ENCODE data around the gene PROK2.

The PROK2 gene

DNA sequence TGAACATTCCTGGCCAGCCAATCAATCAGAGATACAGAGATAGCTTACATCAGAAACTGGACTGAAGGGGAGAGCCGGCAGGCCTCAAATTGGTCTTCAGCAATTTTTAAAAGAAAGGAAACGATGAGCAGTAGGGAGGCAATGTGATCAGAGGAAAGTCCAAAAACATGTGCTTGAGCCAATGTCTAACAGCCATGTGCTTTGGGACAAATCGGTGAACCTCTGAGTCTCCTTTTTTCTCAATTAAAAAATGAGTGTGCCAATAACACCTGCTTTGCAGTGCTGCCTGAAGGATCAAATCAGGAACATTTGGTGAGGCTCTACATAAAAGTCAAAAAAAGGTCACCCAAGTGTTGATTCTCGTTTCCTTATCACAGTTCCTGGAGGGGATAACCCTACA, 52.3 kb downstream of the PROK2 start:
- no peak for DNase-seq

DNA sequence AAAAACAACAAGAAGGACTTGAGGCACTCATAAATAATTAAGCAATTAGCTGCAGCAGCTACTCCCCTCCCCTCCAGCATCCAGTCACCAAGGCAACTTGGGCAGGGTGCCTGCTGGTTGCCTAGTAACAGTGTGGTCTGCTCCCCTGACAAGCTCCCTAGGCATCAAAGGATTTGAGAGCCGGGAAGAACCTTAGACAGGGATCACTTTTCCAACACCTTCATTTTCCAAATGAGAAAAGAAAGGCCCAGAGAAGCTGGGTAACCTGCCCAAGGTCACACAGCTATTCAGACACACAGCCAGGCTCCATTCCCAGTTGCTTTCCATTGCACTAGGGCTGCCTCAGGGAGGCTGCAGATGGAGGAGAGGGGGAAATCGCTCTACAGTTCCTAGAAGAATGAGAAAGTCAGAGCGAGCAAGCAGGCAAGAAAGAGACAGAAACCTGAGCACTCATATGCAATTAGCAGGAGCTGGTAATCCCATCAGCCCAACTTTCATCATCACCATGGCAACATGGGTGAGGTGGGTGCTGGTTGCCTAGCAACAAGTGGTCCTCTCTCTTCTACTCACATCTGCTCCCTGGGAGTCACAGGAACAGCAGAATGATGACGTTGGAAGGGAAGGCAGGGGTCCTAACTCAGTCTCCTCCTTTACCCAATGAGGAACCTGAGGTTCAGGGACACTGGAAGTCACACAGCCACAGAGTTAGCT, 56.2 kb downstream of the PROK2 start:
- peak in 1 of 2 donors; percentile 28 for DNase-seq

GRCh38 chr3:71726146-71726545, 58.8 kb downstream of the PROK2 start:
- DNase-seq: no peak

GRCh38 chr3:71725271-71725991, 59.5 kb downstream of the PROK2 start, which contains the start of gene EIF4E3:
EIF4E3 (minus strand) TSS chr3:71725402; CDS start chr3:71725367, 35 bp downstream.
- DNase-seq: peak in 1 of 2 donors; percentile 45

DNA sequence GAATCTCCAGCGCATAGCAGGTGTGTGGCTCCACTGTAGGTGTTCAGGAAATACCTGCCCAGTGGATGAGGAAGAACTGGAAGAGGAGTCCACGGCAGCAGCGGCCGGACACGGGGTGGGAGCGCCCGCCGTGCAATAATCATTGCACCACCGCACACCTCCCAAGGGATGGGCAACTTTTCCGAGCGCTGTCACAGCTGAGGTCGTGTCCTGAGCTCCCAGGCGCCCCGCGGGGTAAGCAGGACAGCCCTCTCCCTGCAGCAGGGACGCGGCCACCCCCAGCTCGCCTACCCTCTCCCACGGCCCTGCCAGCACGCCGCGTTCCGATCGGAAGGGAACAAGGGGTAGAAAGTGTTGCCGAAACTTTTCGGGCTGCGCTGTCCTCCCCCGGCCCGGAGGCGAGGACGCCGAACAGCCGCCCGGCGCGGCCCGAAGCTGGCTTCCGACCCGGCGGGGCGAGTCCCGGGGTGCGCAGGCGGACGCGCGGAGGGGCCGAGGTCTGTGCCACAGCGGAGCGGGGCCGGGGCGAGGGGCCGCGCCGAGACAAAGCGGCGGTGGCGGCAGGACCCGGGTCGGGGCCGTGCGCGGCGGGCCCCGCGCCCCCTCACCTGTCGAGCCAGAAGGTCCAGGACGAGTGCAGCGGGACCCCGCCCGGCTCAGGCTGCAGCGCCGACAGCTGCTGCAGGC, 60.2 kb downstream of the PROK2 start:
- DNase-seq: peak; percentile 2 to 39

DNA sequence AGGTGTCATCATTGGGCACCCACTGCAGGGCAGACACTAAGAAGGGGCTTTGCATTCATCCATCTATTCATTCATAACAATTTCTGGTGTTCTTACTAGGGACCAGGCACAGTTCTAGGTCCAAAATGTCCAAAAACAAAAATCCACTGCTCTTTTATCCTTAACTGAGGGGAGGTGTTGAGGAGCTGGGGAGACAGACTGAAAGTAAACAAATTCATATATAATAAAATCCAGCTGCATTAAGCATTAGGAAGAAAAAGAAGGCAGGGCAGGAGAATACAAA, 60.8 kb downstream of the PROK2 start:
- DNase-seq: no peak

DNA sequence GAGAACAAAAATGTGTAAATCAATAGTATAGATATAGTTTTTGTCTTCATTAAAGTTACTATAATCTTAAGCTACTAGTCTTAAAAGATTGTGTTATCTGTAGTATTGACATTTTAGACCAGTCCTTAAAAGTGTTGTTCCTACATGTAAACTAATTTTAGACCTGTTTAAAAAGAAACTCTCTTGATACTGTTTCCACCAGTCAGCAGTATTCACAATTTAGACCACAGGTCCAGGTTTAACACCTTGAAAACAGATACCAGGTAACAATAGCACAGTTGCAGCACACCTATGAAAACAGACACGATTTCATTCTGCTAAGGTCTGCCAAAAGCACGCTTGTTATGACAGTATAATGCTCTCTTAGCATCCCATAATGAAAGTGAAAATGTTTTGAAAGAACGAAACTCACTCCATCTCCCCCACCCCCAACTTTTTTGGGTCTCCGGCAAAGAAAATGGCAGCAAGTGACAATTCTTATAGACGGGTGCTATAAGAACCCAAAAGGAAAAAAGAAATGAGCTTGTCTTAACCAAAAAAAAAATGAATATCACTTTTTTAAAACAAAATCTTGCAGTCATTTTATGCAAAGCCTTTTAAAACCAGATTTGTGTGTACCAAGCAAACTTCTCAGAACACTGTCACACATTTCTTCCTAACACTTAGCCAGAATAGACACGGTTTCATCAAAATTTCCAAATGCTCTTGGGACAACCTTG, 61.3 kb downstream of the PROK2 start:
- no peak for DNase-seq

- DNase-seq: no peak
These were observed 62.3 kb downstream of the PROK2 start for GRCh38 chr3:71722693-71723092.

All from hippocampal formation (tissue), 2 donors.